ENCODE results near the gene FOXC1. TPM values are rescaled to one million over a fixed set of nuclear protein-coding genes. Genes with fewer than 3 reads are reported as not detected.

FOXC1 gene
- total RNA-seq (under 1 TPM in 1 of 2 donors, not detected in 1; 0.21 TPM), total RNA-seq (0.60 to 1.6 reads per million in 2 donors)

DNA sequence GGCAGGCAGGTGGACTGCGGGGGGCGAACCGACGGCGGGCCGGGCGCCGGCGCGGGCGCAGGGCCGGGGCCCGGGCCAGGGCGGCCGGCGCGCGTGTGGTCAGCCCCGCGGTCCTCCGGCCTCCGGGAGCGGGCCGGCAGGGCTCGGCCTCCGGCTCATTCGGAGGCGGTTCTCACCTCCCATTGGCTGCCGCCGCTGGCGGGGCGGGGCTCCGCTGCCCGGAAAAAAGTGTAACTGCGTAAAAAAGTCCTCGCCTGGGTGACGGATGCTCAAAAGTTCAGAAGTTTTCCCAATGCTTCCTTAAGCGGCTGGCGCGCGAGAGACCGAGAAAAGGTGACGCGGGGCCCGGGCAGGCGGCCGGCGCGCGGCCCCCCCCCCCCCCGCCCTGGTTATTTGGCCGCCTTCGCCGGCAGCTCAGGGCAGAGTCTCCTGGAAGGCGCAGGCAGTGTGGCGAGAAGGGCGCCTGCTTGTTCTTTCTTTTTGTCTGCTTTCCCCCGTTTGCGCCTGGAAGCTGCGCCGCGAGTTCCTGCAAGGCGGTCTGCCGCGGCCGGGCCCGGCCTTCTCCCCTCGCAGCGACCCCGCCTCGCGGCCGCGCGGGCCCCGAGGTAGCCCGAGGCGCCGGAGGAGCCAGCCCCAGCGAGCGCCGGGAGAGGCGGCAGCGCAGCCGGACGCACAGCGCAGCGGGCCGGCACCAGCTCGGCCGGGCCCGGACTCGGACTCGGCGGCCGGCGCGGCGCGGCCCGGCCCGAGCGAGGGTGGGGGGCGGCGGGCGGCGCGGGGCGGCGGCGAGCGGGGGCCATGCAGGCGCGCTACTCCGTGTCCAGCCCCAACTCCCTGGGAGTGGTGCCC lies at the start of gene FOXC1:
Gene FOXC1, plus strand, starts transcription at position 268 of the 849 bp plus-strand sequence. Its CDS starts 531 bp downstream, at position 799.
- no peaks in the 10 kb centered on the region for H3K9me3 ChIP-seq (ENCODE audit: control insufficient read depth, low read length, poor library complexity, severe bottlenecking)
- H3K27me3 Mint-ChIP-seq = peaks cover 61% of the 10 kb centered on the region
- peaks cover 6% of the 10 kb centered on the region for H3K36me3 Mint-ChIP-seq (ENCODE audit: low read depth)
- H3K4me3 Mint-ChIP-seq = peak within 1 kb of the TSS; percentile 89
- ATAC-seq (peak; percentile 38), DNase-seq (no peak)
- peak within 1 kb of the TSS; percentile 29 for H3K27ac Mint-ChIP-seq
- H3K4me1 Mint-ChIP-seq = peaks cover 33% of the 10 kb centered on the region

DNA sequence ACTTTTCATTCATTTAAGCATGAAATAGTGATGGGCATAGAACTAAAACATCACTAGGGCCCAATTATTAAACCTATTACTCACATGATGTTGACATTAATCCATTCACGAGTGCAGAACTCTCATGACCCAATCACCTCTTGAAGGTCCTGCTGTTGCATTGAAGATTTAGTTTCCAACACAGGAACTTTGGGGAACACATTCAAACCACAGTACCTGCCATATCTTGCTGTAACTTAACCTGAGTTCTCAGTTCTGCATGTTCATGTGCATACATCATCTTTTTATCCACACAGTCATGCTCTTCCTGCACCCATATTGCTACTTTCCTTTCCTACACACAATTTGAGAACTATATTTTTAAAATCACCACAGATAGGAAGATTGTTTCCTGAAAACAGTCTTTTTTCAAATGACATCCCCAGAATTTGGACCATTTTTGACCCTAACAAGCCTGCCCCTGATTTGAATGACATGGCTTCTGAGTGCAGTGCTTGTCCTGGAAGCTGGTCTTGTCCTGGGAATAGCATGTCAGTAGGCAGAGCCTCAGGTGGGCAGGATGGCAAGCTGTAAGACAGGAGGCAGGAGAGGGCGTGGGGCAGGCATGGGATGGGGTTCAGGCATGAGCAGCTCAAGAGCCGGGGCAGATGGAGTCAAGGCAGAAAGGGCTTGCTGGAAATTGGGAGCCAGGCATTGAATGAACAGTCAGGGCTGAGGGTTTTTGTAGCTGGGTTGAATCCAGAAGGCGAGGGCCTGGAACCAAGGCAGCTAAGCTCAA lies 49.2 kb upstream of the FOXC1 start:
- Mint-ChIP-seq H3K27me3 (peaks cover 29% of the 10 kb centered on the region), H3K4me1 (peaks cover 4% of the 10 kb centered on the region), H3K27ac (no peak overlapping the region), H3K36me3 (ENCODE audit: low read depth) (peaks cover 2% of the 10 kb centered on the region), H3K4me3 (no peak overlapping the region)
- H3K9me3 ChIP-seq (ENCODE audit: control insufficient read depth, low read length, poor library complexity, severe bottlenecking) = no peaks in the 10 kb centered on the region
- DNase-seq (no peak), ATAC-seq (no peak)

DNA sequence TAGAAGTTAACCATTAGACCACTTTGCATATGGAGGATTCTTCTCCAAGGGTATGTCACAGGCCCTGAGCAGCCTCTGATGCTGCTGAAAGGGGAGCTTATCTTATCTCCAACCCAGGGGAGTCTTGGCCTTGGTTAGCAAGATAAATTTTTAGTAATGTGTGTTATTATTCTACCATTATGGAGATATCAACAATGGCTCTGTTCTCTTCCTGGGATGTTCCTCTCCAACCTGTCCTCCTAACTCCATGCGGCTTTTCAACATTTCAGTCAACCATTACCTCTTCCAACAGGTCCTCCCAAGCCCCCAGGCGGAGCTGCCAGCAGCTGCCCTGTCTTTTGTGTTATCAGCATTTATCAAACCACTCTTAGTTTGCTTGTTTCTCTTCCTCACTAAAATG lies 48.4 kb upstream of the FOXC1 start:
- DNase-seq (no peak), ATAC-seq (no peak)
- H3K4me3 Mint-ChIP-seq = no peak overlapping the region
- peaks cover 29% of the 10 kb centered on the region for H3K27me3 Mint-ChIP-seq
- H3K4me1 Mint-ChIP-seq = peaks cover 4% of the 10 kb centered on the region
- no peak overlapping the region for H3K27ac Mint-ChIP-seq
- no peaks in the 10 kb centered on the region for H3K9me3 ChIP-seq (ENCODE audit: control insufficient read depth, low read length, poor library complexity, severe bottlenecking)
- H3K36me3 Mint-ChIP-seq (ENCODE audit: low read depth) = peaks cover 2% of the 10 kb centered on the region

DNA sequence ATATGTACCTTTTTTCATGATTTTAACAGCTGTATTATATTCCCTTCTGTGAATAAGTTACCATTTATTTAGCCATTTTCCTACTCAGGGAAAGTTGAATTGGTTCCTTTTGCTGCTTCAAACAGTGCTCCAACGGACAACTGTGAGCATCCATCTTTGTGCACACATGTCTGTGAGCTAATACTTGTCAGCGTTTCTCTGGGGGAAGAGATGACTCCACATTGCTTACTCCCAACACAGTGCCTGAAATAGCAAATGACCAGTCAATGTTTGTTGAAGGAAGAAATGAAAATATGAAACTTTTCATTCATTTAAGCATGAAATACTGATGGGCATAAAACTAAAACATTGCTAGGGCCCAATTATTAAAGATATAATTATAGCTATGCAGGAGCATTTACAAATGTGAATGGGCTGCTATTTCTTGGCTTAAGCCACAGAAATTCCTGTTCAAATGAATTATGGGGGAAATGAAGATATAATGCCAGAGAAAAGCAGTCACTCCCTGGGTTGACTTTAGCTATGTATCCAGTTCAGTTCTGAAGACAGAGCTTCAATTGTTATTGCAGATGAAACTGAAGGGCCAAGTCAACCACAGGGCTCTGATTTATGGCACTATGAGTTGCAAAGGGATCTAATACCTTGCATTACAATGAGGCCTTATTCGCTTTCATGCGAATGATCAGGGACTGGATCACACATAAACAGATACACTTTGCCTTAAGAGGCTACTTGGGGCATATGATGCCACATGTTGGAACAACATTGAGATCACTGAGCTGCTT lies 47.4 kb upstream of the FOXC1 start:
- Mint-ChIP-seq H3K4me3 (no peak overlapping the region), H3K27me3 (peaks cover 20% of the 10 kb centered on the region)
- no peak for ATAC-seq

DNA sequence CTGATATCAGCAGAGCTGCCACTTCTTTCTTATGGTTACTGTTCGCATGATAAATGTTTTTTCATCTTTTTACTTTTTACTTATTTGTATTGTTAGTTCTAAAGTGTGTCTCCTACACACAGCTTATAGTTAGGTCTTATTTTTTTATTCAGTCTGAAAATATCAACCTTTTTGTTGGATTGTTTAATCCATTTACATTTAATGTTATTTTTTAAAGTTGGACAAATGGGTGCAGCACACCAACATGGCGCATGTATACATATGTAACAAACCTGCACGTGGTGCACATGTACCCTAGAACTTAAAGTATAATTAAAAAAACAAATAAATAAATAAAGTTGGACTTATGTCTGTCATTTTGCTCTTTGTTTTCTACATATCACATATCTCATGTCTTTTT lies 40.3 kb upstream of the FOXC1 start:
- H3K4me1 Mint-ChIP-seq = no peaks in the 10 kb centered on the region
- H3K9me3 ChIP-seq (ENCODE audit: control insufficient read depth, low read length, poor library complexity, severe bottlenecking) = peaks cover 3% of the 10 kb centered on the region
- DNase-seq (no peak), ATAC-seq (no peak)
- no peak overlapping the region for H3K27ac Mint-ChIP-seq
- H3K4me3 Mint-ChIP-seq = no peak overlapping the region
- no peaks in the 10 kb centered on the region for H3K36me3 Mint-ChIP-seq (ENCODE audit: low read depth)
- no peaks in the 10 kb centered on the region for H3K27me3 Mint-ChIP-seq

More for the DNA sequence above, 47.4 kb upstream of the FOXC1 start:
- peaks cover 4% of the 10 kb centered on the region for H3K4me1 Mint-ChIP-seq
- DNase-seq = no peak
- H3K36me3 Mint-ChIP-seq (ENCODE audit: low read depth) = peaks cover 2% of the 10 kb centered on the region
- no peak overlapping the region for H3K27ac Mint-ChIP-seq
- H3K9me3 ChIP-seq (ENCODE audit: control insufficient read depth, low read length, poor library complexity, severe bottlenecking) = no peaks in the 10 kb centered on the region

DNA sequence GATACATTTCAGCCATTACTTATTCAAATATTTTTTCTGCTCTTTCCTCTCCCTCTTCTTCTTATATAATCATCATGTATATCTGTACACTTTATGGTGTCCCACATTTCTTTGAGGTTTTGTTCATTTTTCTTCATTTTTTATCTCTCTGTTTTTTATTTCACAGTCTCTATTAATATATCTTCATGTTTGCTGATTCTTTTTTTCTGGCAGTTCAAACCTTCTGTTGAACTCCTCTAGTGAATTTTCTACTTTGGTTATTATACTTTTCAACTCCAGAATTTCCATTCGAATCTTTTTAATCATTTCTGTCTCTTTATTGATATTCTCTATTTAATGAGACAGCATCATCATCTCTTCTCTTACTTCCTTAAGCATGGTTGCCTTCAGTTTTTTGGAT lies 38.9 kb upstream of the FOXC1 start:
- no peak overlapping the region for H3K27ac Mint-ChIP-seq
- H3K4me3 Mint-ChIP-seq = no peak overlapping the region
- H3K36me3 Mint-ChIP-seq (ENCODE audit: low read depth) = no peaks in the 10 kb centered on the region
- DNase-seq (no peak), ATAC-seq (no peak)
- H3K9me3 ChIP-seq (ENCODE audit: control insufficient read depth, low read length, poor library complexity, severe bottlenecking) = peaks cover 3% of the 10 kb centered on the region
- H3K27me3 Mint-ChIP-seq = peaks cover 10% of the 10 kb centered on the region
- H3K4me1 Mint-ChIP-seq = no peaks in the 10 kb centered on the region

DNA sequence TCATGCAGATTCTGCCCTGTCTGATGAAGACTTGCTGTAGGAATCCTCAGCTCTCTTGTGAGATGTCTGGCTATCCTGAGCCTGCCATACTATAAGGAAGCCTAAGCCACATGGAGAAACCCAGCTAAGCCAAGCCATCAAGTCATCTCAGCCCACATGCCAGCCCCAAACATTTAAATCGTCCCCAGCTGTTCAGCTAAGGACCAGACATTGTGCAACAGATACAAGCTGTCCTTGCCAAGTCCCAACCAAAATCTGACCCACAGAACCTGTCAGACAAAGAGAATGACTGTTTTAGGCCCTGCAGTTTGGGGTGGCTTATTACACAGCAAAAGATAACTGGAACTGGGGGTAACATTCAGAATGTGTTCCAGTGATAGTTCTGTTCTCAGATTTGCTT lies 36.8 kb upstream of the FOXC1 start:
- ATAC-seq (no peak), DNase-seq (no peak)
- peaks cover 22% of the 10 kb centered on the region for H3K27me3 Mint-ChIP-seq
- no peak overlapping the region for H3K27ac Mint-ChIP-seq
- no peaks in the 10 kb centered on the region for H3K36me3 Mint-ChIP-seq (ENCODE audit: low read depth)
- H3K4me3 Mint-ChIP-seq = no peak overlapping the region
- H3K4me1 Mint-ChIP-seq = no peaks in the 10 kb centered on the region
- H3K9me3 ChIP-seq (ENCODE audit: control insufficient read depth, low read length, poor library complexity, severe bottlenecking) = peaks cover 3% of the 10 kb centered on the region

DNA sequence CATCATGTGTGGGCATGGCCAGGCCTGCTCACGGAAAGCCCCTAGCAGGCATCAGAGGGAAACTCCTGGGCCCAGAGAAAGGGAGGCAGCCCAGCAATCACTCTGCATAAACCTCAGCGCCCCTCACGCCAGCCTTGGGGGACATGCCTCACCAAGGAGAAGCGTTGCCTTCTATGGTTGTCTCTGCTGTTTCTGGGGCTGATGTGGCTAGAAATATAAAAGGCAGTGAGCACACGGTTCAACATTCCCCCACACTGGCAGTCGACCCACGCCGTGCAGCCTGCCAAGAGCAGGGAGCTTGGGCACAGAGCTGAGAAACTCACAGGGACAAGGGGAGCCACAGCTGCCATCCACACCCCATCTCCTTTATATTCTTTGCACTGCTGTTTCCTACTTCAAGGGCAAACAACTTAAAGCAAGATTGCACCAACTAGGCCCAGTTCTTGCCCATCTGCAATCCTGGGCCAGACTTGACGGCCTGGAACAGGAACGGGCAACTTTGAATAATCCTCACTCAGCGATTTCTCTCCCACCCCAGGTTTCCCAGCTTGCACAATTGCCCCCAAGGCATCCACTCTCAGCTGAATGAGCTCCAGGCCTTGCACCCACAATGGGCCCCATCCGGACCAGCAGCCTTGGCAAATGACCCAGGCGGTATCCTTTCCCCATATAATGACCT lies 35.5 kb upstream of the FOXC1 start:
- ATAC-seq (no peak), DNase-seq (no peak)
- H3K9me3 ChIP-seq (ENCODE audit: control insufficient read depth, low read length, poor library complexity, severe bottlenecking) = peaks cover 3% of the 10 kb centered on the region
- H3K27me3 Mint-ChIP-seq = peaks cover 27% of the 10 kb centered on the region
- H3K4me1 Mint-ChIP-seq = no peaks in the 10 kb centered on the region
- no peaks in the 10 kb centered on the region for H3K36me3 Mint-ChIP-seq (ENCODE audit: low read depth)
- H3K27ac Mint-ChIP-seq = no peak overlapping the region
- no peak overlapping the region for H3K4me3 Mint-ChIP-seq

DNA sequence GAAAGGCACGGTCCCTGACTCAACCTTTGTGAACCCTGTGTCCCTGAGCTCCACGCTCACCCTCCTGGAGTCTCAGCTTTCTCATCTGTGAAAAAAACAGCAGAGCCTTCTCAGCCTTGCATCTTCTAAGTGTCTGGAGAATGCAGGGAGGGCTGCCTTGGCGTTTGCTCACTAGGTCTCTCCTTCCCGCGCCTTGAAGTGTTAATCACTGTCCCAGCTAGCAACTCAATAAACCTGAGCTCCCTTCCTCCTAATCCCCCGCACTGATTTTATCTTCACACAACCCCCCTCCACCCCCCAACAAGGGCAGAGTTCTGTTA lies 34.9 kb upstream of the FOXC1 start:
- ATAC-seq = no peak
- no peak overlapping the region for H3K4me3 Mint-ChIP-seq
- no peaks in the 10 kb centered on the region for H3K4me1 Mint-ChIP-seq
- H3K27ac Mint-ChIP-seq = no peak overlapping the region
- no peak for DNase-seq
- peaks cover 31% of the 10 kb centered on the region for H3K27me3 Mint-ChIP-seq
- H3K36me3 Mint-ChIP-seq (ENCODE audit: low read depth) = no peaks in the 10 kb centered on the region
- peaks cover 3% of the 10 kb centered on the region for H3K9me3 ChIP-seq (ENCODE audit: control insufficient read depth, low read length, poor library complexity, severe bottlenecking)

DNA sequence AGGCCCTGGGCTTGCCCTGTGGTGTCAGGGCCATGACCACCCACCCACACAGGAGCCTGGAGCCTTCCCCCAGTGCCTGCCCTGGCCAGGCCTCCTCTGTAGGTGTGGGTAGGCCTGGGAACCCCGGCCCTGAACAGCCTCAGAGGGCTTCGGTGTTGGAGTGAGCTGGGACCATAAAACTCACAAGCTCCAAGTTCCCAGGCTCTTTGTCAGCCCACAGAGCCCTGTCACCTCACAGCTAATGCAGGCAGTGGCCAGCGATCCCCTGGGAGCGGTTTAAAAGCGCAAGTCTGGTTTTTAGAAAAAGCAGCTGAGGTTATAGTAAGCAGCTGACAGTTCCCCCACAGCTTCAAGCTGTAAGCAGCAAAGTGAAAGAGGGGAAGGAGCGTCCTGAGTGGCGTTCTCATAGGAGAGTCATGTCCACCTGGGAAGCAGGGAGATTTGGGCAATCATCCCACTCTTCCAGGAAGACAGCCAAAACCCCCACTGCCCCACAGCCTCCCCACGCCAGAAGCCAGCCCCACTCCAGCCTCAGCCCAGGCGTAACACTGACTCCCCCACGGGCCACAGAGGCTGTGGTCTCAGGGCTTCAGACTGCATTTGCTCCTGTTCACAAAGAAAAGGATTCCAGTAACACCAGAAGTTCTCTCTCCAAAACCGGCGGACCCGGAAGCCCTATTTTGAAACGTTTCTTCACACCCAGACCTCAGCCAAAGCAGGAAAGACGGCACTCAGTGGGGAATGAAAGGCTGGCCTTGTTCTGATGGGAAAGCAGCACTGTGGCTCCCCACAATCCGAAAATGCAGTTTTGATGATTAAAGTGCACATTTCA lies 34.3 kb upstream of the FOXC1 start:
- Mint-ChIP-seq H3K36me3 (ENCODE audit: low read depth) (no peaks in the 10 kb centered on the region), H3K4me3 (no peak overlapping the region), H3K27ac (no peak overlapping the region), H3K27me3 (peaks cover 36% of the 10 kb centered on the region), H3K4me1 (no peaks in the 10 kb centered on the region)
- peaks cover 3% of the 10 kb centered on the region for H3K9me3 ChIP-seq (ENCODE audit: control insufficient read depth, low read length, poor library complexity, severe bottlenecking)
- DNase-seq (no peak), ATAC-seq (no peak)

DNA sequence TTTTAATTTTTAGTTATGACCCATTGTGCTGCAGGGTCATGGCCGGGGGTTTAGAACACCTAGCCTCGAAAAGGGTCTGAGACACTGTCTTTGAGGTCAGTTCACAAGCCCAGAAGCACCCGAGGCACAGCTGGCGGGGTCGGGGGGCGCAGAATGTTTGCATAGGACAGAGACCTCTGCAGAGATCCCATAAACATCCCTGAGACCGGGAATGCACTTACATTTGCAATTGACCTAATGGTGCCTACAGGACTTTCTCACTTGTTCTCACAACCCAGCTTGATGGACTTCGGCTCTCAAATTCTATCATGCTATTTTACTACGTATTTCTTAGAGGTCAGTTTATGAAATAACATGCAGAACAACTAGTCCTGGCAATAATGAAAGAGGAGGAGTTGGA lies 33.5 kb upstream of the FOXC1 start:
- Mint-ChIP-seq H3K27me3 (peaks cover 38% of the 10 kb centered on the region), H3K4me3 (no peak overlapping the region), H3K27ac (no peak overlapping the region), H3K36me3 (ENCODE audit: low read depth) (no peaks in the 10 kb centered on the region), H3K4me1 (no peaks in the 10 kb centered on the region)
- no peak for ATAC-seq
- DNase-seq = no peak
- H3K9me3 ChIP-seq (ENCODE audit: control insufficient read depth, low read length, poor library complexity, severe bottlenecking) = peaks cover 1% of the 10 kb centered on the region

DNA sequence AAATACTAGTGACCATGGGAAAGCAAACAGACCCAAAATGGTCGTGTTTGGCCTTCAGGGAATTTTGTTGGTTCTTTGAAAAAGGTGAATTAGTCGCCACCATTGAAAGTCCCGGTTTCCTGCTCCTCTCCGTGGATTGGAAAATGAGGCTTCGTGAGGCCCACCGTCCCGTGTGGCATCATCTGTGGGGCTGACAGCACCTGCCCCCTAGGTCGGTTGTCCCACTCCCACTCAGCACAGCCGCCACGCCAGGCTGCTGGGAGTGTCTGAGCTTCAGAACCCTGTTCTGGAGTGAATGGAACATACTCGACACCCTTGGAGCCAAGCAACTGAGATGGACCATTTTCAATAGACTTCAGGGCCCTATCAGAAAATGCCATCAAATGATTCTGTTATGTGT lies 33.0 kb upstream of the FOXC1 start:
- DNase-seq (no peak), ATAC-seq (no peak)
- Mint-ChIP-seq H3K36me3 (ENCODE audit: low read depth) (no peaks in the 10 kb centered on the region), H3K27me3 (peaks cover 43% of the 10 kb centered on the region), H3K4me3 (no peak overlapping the region), H3K27ac (no peak overlapping the region), H3K4me1 (no peaks in the 10 kb centered on the region)
- no peaks in the 10 kb centered on the region for H3K9me3 ChIP-seq (ENCODE audit: control insufficient read depth, low read length, poor library complexity, severe bottlenecking)

Data from T-helper 17 cell (primary cell).